Karpas-422 (cell line): ENCODE results near the gene DYRK1A. TPM values are rescaled to one million over a fixed set of nuclear protein-coding genes. Genes with fewer than 3 reads are reported as not detected.
A peak's percentile ranks its signal among the peaks of the same experiment; 100 is the strongest.

Experiments used
- DNase-seq: peaks from one replicate; pipeline ENCODE4 v3.0.0-alpha.2; 2015
- H2AFZ ChIP-seq: fragments of 200-600 bp; sonication (generic); 2 replicates; pipeline ENCODE4 v1.6.1; 2014; ENCODE audit warnings: antibody characterized with exemption, low read length, mixed read lengths
- H3K27ac ChIP-seq: fragments of 200-600 bp; sonication (generic); 2 replicates; pipeline ENCODE4 v1.5.1; 2014; ENCODE audit warnings: mild to moderate bottlenecking, low read length, moderate library complexity
- H3K27me3 ChIP-seq: fragments of 200-600 bp; sonication (generic); 2 replicates; pipeline ENCODE4 v1.6.1; 2014; ENCODE audit warnings: low read length, mixed read lengths
- H3K36me3 ChIP-seq: fragments of 200-600 bp; sonication (generic); 2 replicates; pipeline ENCODE4 v1.6.1; 2014; ENCODE audit warnings: low read length, mixed read lengths; ENCODE audit not compliant: insufficient read depth
- H3K4me1 ChIP-seq: fragments of 200-600 bp; sonication (generic); 2 replicates; pipeline ENCODE4 v1.6.1; 2014; ENCODE audit warnings: mild to moderate bottlenecking, low read length, mixed read lengths
- H3K4me2 ChIP-seq: fragments of 200-600 bp; sonication (generic); 2 replicates; pipeline ENCODE4 v1.6.1; 2014; ENCODE audit warnings: low read length, low read depth, mild to moderate bottlenecking; ENCODE audit not compliant: poor library complexity, severe bottlenecking
- H3K4me3 ChIP-seq: fragments of 200-600 bp; sonication (generic); 2 replicates; pipeline ENCODE4 v1.5.1; 2014; ENCODE audit warnings: mild to moderate bottlenecking, antibody characterized with exemption, low read length, mixed read lengths
- H3K79me2 ChIP-seq: fragments of 200-600 bp; sonication (generic); 2 replicates; pipeline ENCODE4 v1.6.1; 2014; ENCODE audit warnings: mild to moderate bottlenecking, low read length, mixed read lengths
- H3K9ac ChIP-seq: fragments of 200-600 bp; sonication (generic); 2 replicates; pipeline ENCODE4 v1.6.0; 2014; ENCODE audit warnings: low read length
- H3K9me2 ChIP-seq: fragments of 200-600 bp; sonication (generic), shearing (Covaris generic); replicated peaks from 2 replicates; pipeline ENCODE4 v1.6.0; 2014; ENCODE audit warnings: mild to moderate bottlenecking, low read length, moderate library complexity; ENCODE audit not compliant: insufficient read depth
- H3K9me3 ChIP-seq: fragments of 300-700, 200-600 bp; sonication (generic); 2 replicates; pipeline ENCODE4 v1.6.1; 2014; ENCODE audit warnings: low read length, mixed read lengths
- H4K20me1 ChIP-seq: fragments of 200-600 bp; sonication (generic); 2 replicates; pipeline ENCODE4 v1.6.1; 2014; ENCODE audit warnings: mild to moderate bottlenecking, antibody characterized with exemption, low read length, low read depth; ENCODE audit not compliant: insufficient read depth
- total RNA-seq: library from RNA; depleted of rRNA; stranded (reverse); fragments of >200 nt; shearing (Covaris generic); gene quantifications from 2 replicates; pipeline ENCODE4 v1.2.3, GENCODE V29; 2014; ENCODE audit warnings: low replicate concordance

Gene DYRK1A
- total RNA-seq, 1 experiment from 2014 or later = 98.2 TPM

- H2AFZ ChIP-seq = no peak overlapping the region
- no peaks in the 10 kb centered on the region for H3K36me3 ChIP-seq
- no peak overlapping the region for H3K4me2 ChIP-seq
- H4K20me1 ChIP-seq = peaks cover 69% of the 10 kb centered on the region
- H3K27ac ChIP-seq = no peak overlapping the region
- H3K79me2 ChIP-seq = peaks cover 100% of the 10 kb centered on the region
- peaks cover 60% of the 10 kb centered on the region for H3K4me1 ChIP-seq
- no peak overlapping the region for H3K4me3 ChIP-seq
- H3K9me3 ChIP-seq = no peaks in the 10 kb centered on the region
- DNase-seq = no peak
- H3K9me2 ChIP-seq = no peaks in the 10 kb centered on the region
- H3K9ac ChIP-seq = no peak overlapping the region
- H3K27me3 ChIP-seq = no peaks in the 10 kb centered on the region
Measured at GRCh38 chr21:37373539-37373938, 7.0 kb downstream of the DYRK1A start.

DNA sequence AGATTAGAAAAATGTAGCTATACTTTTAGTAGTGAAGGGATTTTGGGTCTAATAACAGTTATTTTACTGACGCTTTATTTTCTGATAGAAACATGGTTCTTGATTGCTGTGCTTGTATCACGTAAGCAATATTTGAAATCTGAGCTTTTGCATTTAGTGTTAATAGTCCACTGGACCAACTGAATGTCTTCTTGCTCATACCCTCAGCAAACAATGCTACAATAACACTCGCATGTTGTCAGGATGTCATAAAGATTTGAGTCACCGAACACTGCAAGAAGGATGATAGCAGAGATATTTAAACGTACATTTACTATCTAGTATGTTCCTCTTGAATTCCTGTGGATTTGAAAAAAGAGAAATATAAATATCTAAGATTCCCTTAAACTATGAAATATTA is 7.5 kb downstream of the DYRK1A start:
- no peak overlapping the region for H3K27ac ChIP-seq
- H4K20me1 ChIP-seq = peaks cover 70% of the 10 kb centered on the region
- peaks cover 60% of the 10 kb centered on the region for H3K4me1 ChIP-seq
- no peaks in the 10 kb centered on the region for H3K9me3 ChIP-seq
- no peak overlapping the region for H3K4me2 ChIP-seq
- H3K4me3 ChIP-seq = no peak overlapping the region
- no peak for DNase-seq
- peaks cover 100% of the 10 kb centered on the region for H3K79me2 ChIP-seq
- no peaks in the 10 kb centered on the region for H3K9me2 ChIP-seq
- H3K36me3 ChIP-seq = no peaks in the 10 kb centered on the region
- no peak overlapping the region for H3K9ac ChIP-seq
- no peaks in the 10 kb centered on the region for H3K27me3 ChIP-seq
- H2AFZ ChIP-seq = no peak overlapping the region

GRCh38 chr21:37375866-37376574 is 9.4 kb downstream of the DYRK1A start:
- H3K4me2 ChIP-seq = no peak overlapping the region
- H3K79me2 ChIP-seq = peaks cover 100% of the 10 kb centered on the region
- no peaks in the 10 kb centered on the region for H3K36me3 ChIP-seq
- DNase-seq = no peak
- no peak overlapping the region for H3K27ac ChIP-seq
- H4K20me1 ChIP-seq = peaks cover 61% of the 10 kb centered on the region
- no peaks in the 10 kb centered on the region for H3K9me3 ChIP-seq
- H3K9ac ChIP-seq = no peak overlapping the region
- no peaks in the 10 kb centered on the region for H3K9me2 ChIP-seq
- no peak overlapping the region for H2AFZ ChIP-seq
- no peak overlapping the region for H3K4me3 ChIP-seq
- no peaks in the 10 kb centered on the region for H3K27me3 ChIP-seq
- H3K4me1 ChIP-seq = peaks cover 60% of the 10 kb centered on the region

GRCh38 chr21:37378700-37379139 is 12.1 kb downstream of the DYRK1A start:
- peaks cover 100% of the 10 kb centered on the region for H3K79me2 ChIP-seq
- peak overlapping the region; percentile 2 for H3K4me2 ChIP-seq
- H3K4me3 ChIP-seq = no peak overlapping the region
- H2AFZ ChIP-seq = no peak overlapping the region
- no peak for DNase-seq
- H3K27me3 ChIP-seq = no peaks in the 10 kb centered on the region
- no peaks in the 10 kb centered on the region for H3K9me2 ChIP-seq
- H3K36me3 ChIP-seq = no peaks in the 10 kb centered on the region
- H3K27ac ChIP-seq = no peak overlapping the region
- H3K4me1 ChIP-seq = peaks cover 61% of the 10 kb centered on the region
- H3K9me3 ChIP-seq = no peaks in the 10 kb centered on the region
- no peak overlapping the region for H3K9ac ChIP-seq
- peaks cover 60% of the 10 kb centered on the region for H4K20me1 ChIP-seq

DNA sequence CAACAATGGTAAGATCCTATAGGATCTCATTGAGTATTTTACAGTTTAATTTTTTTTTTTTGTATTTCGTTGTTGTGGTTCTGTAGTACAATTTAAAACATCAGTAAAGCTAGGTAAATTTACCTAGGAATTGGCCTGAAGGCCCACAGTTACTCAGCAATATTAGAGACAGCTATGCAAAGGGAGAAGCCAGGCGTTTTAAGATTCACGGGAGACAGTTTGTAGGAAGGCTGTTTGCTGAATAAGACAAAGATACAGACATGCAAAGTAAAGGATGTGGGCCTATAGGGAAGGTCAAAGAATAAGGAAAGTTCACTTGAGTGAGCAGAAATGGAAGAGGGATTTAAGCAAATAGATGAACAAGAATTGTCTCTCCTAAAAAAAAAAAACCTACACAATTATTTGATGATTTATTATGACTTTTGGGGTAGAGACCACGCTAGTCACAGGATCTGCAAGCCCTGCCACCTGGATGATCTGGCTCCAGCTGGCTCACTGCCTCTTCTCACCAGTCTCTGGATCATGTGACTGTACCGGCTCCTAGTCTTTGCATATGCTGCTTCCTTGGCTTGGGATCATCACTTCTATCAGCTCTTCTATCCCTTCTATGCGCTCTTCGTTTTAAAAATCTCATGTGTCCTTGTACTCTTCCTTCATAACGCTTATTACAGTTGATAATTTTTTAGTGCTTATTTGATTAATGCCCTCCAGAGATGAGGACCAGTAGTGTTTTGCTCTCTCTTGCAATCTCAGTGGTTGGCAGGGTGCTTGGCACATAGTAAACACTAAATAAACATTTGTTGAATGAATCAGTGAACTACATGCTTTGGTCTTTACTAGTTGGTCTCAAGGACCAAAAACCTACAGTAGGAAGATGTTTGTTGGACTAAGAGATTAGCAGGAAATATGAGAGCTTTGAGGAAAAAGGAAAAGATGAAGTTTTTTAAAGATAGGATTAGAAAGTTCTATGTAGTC is 14.1 kb downstream of the DYRK1A start:
- H3K4me2 ChIP-seq = peak overlapping the region; percentile 31
- H3K36me3 ChIP-seq = no peaks in the 10 kb centered on the region
- H3K9ac ChIP-seq = no peak overlapping the region
- no peaks in the 10 kb centered on the region for H3K27me3 ChIP-seq
- peaks cover 65% of the 10 kb centered on the region for H4K20me1 ChIP-seq
- H3K27ac ChIP-seq = peak overlapping the region; percentile 57
- no peak overlapping the region for H3K4me3 ChIP-seq
- H3K79me2 ChIP-seq = peaks cover 100% of the 10 kb centered on the region
- peaks cover 71% of the 10 kb centered on the region for H3K4me1 ChIP-seq
- no peak for DNase-seq
- H3K9me3 ChIP-seq = no peaks in the 10 kb centered on the region
- H2AFZ ChIP-seq = no peak overlapping the region
- no peaks in the 10 kb centered on the region for H3K9me2 ChIP-seq

DNA sequence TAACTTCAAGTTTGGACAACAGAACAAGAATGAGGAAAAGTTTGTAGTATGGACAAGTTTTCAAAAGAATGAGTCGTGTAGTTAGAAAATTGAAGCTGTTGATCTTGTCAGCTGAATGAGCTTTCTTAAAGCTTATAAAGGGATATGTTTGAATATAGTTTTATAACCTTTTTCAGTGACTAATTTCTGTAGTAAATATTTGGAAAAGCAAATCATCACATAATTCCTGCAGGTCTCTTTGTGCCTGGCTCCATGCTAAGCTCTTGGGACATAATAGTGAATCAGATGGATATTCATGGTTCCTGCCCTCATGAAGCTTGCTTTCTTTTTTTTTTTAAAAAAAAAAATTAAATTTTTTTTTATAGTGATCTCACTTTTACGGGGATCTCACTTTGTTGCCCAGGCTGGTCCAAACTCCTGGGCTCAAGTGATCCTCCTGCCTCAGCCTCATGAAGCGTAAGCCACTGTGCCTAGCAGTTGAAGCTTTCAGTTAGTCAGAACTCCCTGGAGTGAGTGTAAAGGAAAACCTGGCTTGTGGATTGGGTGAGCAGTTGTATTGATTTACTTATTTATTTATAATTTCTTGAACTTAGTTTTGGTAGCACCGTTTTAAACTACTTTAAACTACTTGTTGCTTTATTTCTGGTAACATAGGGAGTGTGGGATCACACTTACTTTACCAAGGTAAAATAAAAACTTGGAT is 15.5 kb downstream of the DYRK1A start:
- H3K4me2 ChIP-seq = no peak overlapping the region
- no peaks in the 10 kb centered on the region for H3K9me2 ChIP-seq
- peaks cover 100% of the 10 kb centered on the region for H3K79me2 ChIP-seq
- DNase-seq = no peak
- H3K27me3 ChIP-seq = no peaks in the 10 kb centered on the region
- H3K4me1 ChIP-seq = peaks cover 75% of the 10 kb centered on the region
- no peak overlapping the region for H2AFZ ChIP-seq
- no peak overlapping the region for H3K4me3 ChIP-seq
- H4K20me1 ChIP-seq = peaks cover 63% of the 10 kb centered on the region
- H3K9me3 ChIP-seq = no peaks in the 10 kb centered on the region
- H3K36me3 ChIP-seq = 0 out of 2 replicates have a peak, but pooled peaks cover 8% of the 10 kb centered on the region
- no peak overlapping the region for H3K9ac ChIP-seq
- no peak overlapping the region for H3K27ac ChIP-seq

- Histone ChIP-seq H4K20me1 (peaks cover 56% of the 10 kb centered on the region), H3K4me3 (no peak overlapping the region), H2AFZ (no peak overlapping the region), H3K4me2 (peak overlapping the region; percentile 13), H3K36me3 (0 out of 2 replicates have a peak, but pooled peaks cover 9% of the 10 kb centered on the region), H3K27ac (no peak overlapping the region), H3K9ac (no peak overlapping the region), H3K27me3 (no peaks in the 10 kb centered on the region), H3K9me2 (no peaks in the 10 kb centered on the region), H3K4me1 (peaks cover 74% of the 10 kb centered on the region), H3K79me2 (peaks cover 100% of the 10 kb centered on the region), H3K9me3 (no peaks in the 10 kb centered on the region)
- peak; percentile 71 for DNase-seq
Measured at GRCh38 chr21:37383086-37383485, 16.5 kb downstream of the DYRK1A start.
